WTC11 (cell line): ENCODE data around the gene TMEM9. TPM values are rescaled to one million over a fixed set of nuclear protein-coding genes. Genes with fewer than 3 reads are reported as not detected.

ENCODE experiments used
- ATAC-seq: fragments of 200-7000 bp; cut with Tn5 transposase; 2 replicates; pipeline ENCODE4 v1.10.0; 2021; ENCODE audit warnings: mild to moderate bottlenecking, moderate library complexity
- CTCF ChIA-PET: fragments of 300-600 bp; sonication (Branson Sonifier 250); formaldehyde crosslinking; loops from one replicate; lab custom pipeline; 2021; ENCODE audit warnings: antibody characterized with exemption; lab: Charles Lee
- POLR2A ChIA-PET: fragments of 350-600 bp; sonication (Branson Sonifier 250); formaldehyde crosslinking; loops from one replicate; lab custom pipeline; 2021; ENCODE audit warnings: antibody characterized with exemption; lab: Charles Lee
- DNase-seq: peaks from one replicate; pipeline ENCODE4 v3.0.0; 2021; ENCODE audit warnings: low spot score
- H3K27ac Mint-ChIP-seq: 2 replicates; pipeline ENCODE4 v1.8.0; 2021; ENCODE audit warnings: mixed read lengths
- H3K27me3 Mint-ChIP-seq: 2 replicates; pipeline ENCODE4 v1.8.0; 2021; ENCODE audit warnings: low read depth, mild to moderate bottlenecking, moderate library complexity, mixed read lengths
- H3K36me3 Mint-ChIP-seq: 2 replicates; pipeline ENCODE4 v1.8.0; 2021; ENCODE audit warnings: mixed read lengths
- H3K4me1 Mint-ChIP-seq: 2 replicates; pipeline ENCODE4 v1.8.0; 2022; ENCODE audit warnings: mixed read lengths
- H3K4me3 Mint-ChIP-seq: 2 replicates; pipeline ENCODE4 v1.8.0; 2021; ENCODE audit warnings: mild to moderate bottlenecking, moderate library complexity, mixed read lengths
- H3K9me3 Mint-ChIP-seq: 2 replicates; pipeline ENCODE4 v1.8.0; 2021; ENCODE audit warnings: mixed read lengths
- ARID4B ChIP-seq: sonication (generic); formaldehyde crosslinking; IDR thresholded peaks from 2 replicates; pipeline ENCODE4 v1.8.0; 2023; ENCODE audit warnings: missing genetic modification reagents, mild to moderate bottlenecking, borderline replicate concordance
- ESRRA ChIP-seq: sonication (generic); formaldehyde crosslinking; IDR thresholded peaks from 2 replicates; pipeline ENCODE4 v1.8.1; 2022; ENCODE audit warnings: mild to moderate bottlenecking, missing genetic modification reagents, borderline replicate concordance
- FOXP4 ChIP-seq: sonication (generic); formaldehyde crosslinking; IDR thresholded peaks from 2 replicates; pipeline ENCODE4 v1.8.0; 2022; ENCODE audit warnings: mild to moderate bottlenecking, missing genetic modification reagents
- IRF2 ChIP-seq: sonication (generic); formaldehyde crosslinking; IDR thresholded peaks from 2 replicates; pipeline ENCODE4 v1.8.0; 2022; ENCODE audit warnings: low read depth, missing genetic modification reagents, borderline replicate concordance
- MLX ChIP-seq: sonication (generic); formaldehyde crosslinking; IDR thresholded peaks from 2 replicates; pipeline ENCODE4 v1.8.1; 2023; ENCODE audit warnings: mild to moderate bottlenecking, missing genetic modification reagents, moderate library complexity
- NR2C2 ChIP-seq: sonication (generic); formaldehyde crosslinking; IDR thresholded peaks from 2 replicates; pipeline ENCODE4 v1.8.0; 2022; ENCODE audit warnings: mild to moderate bottlenecking, missing genetic modification reagents
- NR3C1 ChIP-seq: sonication (generic); formaldehyde crosslinking; conservative IDR thresholded peaks from 2 replicates; pipeline ENCODE4 v1.8.1; 2023; ENCODE audit warnings: low read depth, mild to moderate bottlenecking, missing genetic modification reagents
- RORB ChIP-seq: fragments of 250-450 bp; sonication (Bioruptor Pico); IDR thresholded peaks from 2 replicates; pipeline ENCODE4 v1.9.0; 2021; ENCODE audit warnings: mild to moderate bottlenecking
- SMAD4 ChIP-seq: sonication (generic); formaldehyde crosslinking; IDR thresholded peaks from 2 replicates; pipeline ENCODE4 v1.8.0; 2022; ENCODE audit warnings: mild to moderate bottlenecking, missing genetic modification reagents
- STAT6 ChIP-seq: sonication (generic); formaldehyde crosslinking; conservative IDR thresholded peaks from 2 replicates; pipeline ENCODE4 v1.8.1; 2023; ENCODE audit warnings: mild to moderate bottlenecking, low read depth, missing genetic modification reagents, moderate library complexity
- TEAD1 ChIP-seq: sonication (generic); formaldehyde crosslinking; IDR thresholded peaks from 2 replicates; pipeline ENCODE4 v1.8.0; 2022; ENCODE audit warnings: mild to moderate bottlenecking, missing genetic modification reagents
- USF2 ChIP-seq: sonication (generic); formaldehyde crosslinking; IDR thresholded peaks from 2 replicates; pipeline ENCODE4 v1.8.1; 2023; ENCODE audit warnings: mild to moderate bottlenecking, missing genetic modification reagents, moderate library complexity
- ZBTB43 ChIP-seq: sonication (generic); formaldehyde crosslinking; IDR thresholded peaks from 2 replicates; pipeline ENCODE4 v1.8.1; 2023; ENCODE audit warnings: mild to moderate bottlenecking, missing genetic modification reagents
- total RNA-seq: library from RNA; stranded (reverse); gene quantifications from 3 replicates; pipeline ENCODE4 v1.2.3, GENCODE V29; 2021

The TMEM9 gene
- total RNA-seq, 1 experiment from 2014 or later: 97.5 TPM

GRCh38 chr1:201155354-201155753 lies 1.1 kb upstream of the TMEM9 start:
- Mint-ChIP-seq H3K4me3 (no peak overlapping the region), H3K9me3 (peaks cover 3% of the 10 kb centered on the region; the same call in 1 of the 2 replicates), H3K27ac (no peak overlapping the region), H3K4me1 (peaks cover 17% of the 10 kb centered on the region), H3K27me3 (0 out of 2 replicates have a peak, but pooled peaks cover 2% of the 10 kb centered on the region), H3K36me3 (peaks cover 23% of the 10 kb centered on the region)
- CTCF ChIA-PET: interaction anchor here (1.0 to 1.6 kb wide), 3 partner anchors 68 to 280 kb away, joined by 3 to 9 read pairs (median 3); no protein-coding TSS in a partner anchor
- no peak for TF ChIP-seq MLX
- no peak for TF ChIP-seq ESRRA (CRISPR knock-in tag)
- no peak for TF ChIP-seq NR2C2 (CRISPR knock-in tag)
- no peak for TF ChIP-seq FOXP4 (CRISPR knock-in tag)
- no peak for TF ChIP-seq STAT6 (CRISPR knock-in tag)
- TF ChIP-seq TEAD1 (CRISPR knock-in tag): no peak
- TF ChIP-seq USF2 (CRISPR knock-in tag): no peak
- no peak for TF ChIP-seq RORB (CRISPR knock-in tag)
- TF ChIP-seq IRF2 (CRISPR knock-in tag): no peak
- no peak for TF ChIP-seq ARID4B
- no peak for TF ChIP-seq SMAD4
- TF ChIP-seq ZBTB43 (CRISPR knock-in tag): no peak
- no peak for TF ChIP-seq NR3C1 (CRISPR knock-in tag)
- ATAC-seq (no peak), DNase-seq (no peak)
- POLR2A ChIA-PET: no interaction called here
